ENCODE measurements around the gene TSBP1. TPM values are rescaled to one million over a fixed set of nuclear protein-coding genes. Genes with fewer than 3 reads are reported as not detected.
"Not testable (repeated sequence)": the region's sequence is repeated elsewhere in the genome, so short reads cannot be mapped to it uniquely, and the experiment has no call there.

TSBP1 gene
- total RNA-seq, 1 experiment from 2014 or later, result not detected

- no peak for DNase-seq (ENCODE audit: low read depth)
Measured at GRCh38 chr6:32290886-32291450, 80.7 kb downstream of the TSBP1 start.

- DNase-seq (ENCODE audit: low read depth), result no peak
Measured at GRCh38 chr6:32288426-32288825, 83.3 kb downstream of the TSBP1 start.

- DNase-seq (ENCODE audit: low read depth), result not testable (repeated sequence)
Measured at GRCh38 chr6:32273801-32274577, 97.7 kb downstream of the TSBP1 start.

GRCh38 chr6:32271429-32271828 is 100.3 kb downstream of the TSBP1 start:
- no peak for DNase-seq (ENCODE audit: low read depth)

GRCh38 chr6:32268459-32268858 is 103.2 kb downstream of the TSBP1 start:
- DNase-seq (ENCODE audit: low read depth), result not testable (repeated sequence)

- no peak for DNase-seq (ENCODE audit: low read depth)
Measured at GRCh38 chr6:32267035-32267434, 104.7 kb downstream of the TSBP1 start.

- DNase-seq (ENCODE audit: low read depth), result not testable (repeated sequence)
Measured at GRCh38 chr6:32257262-32257661, 114.4 kb downstream of the TSBP1 start.

GRCh38 chr6:32255199-32256153 is 116.2 kb downstream of the TSBP1 start:
- peak; percentile 96 for DNase-seq (ENCODE audit: low read depth)

- peak; percentile 10 for DNase-seq (ENCODE audit: low read depth)
Measured at GRCh38 chr6:32254761-32255198, 116.9 kb downstream of the TSBP1 start.

- no peak for DNase-seq (ENCODE audit: low read depth)
Measured at GRCh38 chr6:32252331-32253009, 119.2 kb downstream of the TSBP1 start.

GRCh38 chr6:32249262-32249661 is 122.4 kb downstream of the TSBP1 start:
- DNase-seq (ENCODE audit: low read depth), result no peak

- no peak for DNase-seq (ENCODE audit: low read depth)
Measured at GRCh38 chr6:32247401-32247800, 124.3 kb downstream of the TSBP1 start.

GRCh38 chr6:32244946-32245398 is 126.7 kb downstream of the TSBP1 start:
- peak; percentile 73 for DNase-seq (ENCODE audit: low read depth)

GRCh38 chr6:32244270-32244669 is 127.4 kb downstream of the TSBP1 start:
- no peak for DNase-seq (ENCODE audit: low read depth)

Other genes with a start within 250 kb of the TSBP1 start
- 25.3 and 30.3 TPM in 2 replicates for gene ATF6B, start 243.7 kb downstream of the TSBP1 start, total RNA-seq (2014; rRNA removed; shearing (Covaris generic))
- 10.2 and 14.5 TPM in 2 replicates for gene FKBPL, start 241.6 kb downstream of the TSBP1 start, total RNA-seq (2014; rRNA removed; shearing (Covaris generic))
- gene PRRT1, start 220.0 kb downstream of the TSBP1 start, total RNA-seq (2014; rRNA removed; shearing (Covaris generic)), result 0.12 TPM in 1 of 2 replicates, not detected in the other
- 11.3 and 12.3 TPM in 2 replicates for gene PPT2, start 217.8 kb downstream of the TSBP1 start, total RNA-seq (2014; rRNA removed; shearing (Covaris generic))
- 0.89 and 1.6 TPM in 2 replicates for gene EGFL8, start 207.3 kb downstream of the TSBP1 start, total RNA-seq (2014; rRNA removed; shearing (Covaris generic))
- 101 and 120 TPM in 2 replicates for gene AGPAT1, start 195.8 kb downstream of the TSBP1 start, total RNA-seq (2014; rRNA removed; shearing (Covaris generic))
- gene RNF5, start 193.5 kb downstream of the TSBP1 start, total RNA-seq (2014; rRNA removed; shearing (Covaris generic)), result 158 and 159 TPM in 2 replicates
- 0.07 and 0.15 TPM in 2 replicates for gene AGER, start 187.7 kb downstream of the TSBP1 start, total RNA-seq (2014; rRNA removed; shearing (Covaris generic))
- gene PBX2, start 181.7 kb downstream of the TSBP1 start, total RNA-seq (2014; rRNA removed; shearing (Covaris generic)), result 20.3 and 29.8 TPM in 2 replicates
- gene GPSM3, start 179.3 kb downstream of the TSBP1 start, total RNA-seq (2014; rRNA removed; shearing (Covaris generic)), result 12.9 and 13.9 TPM in 2 replicates
- 1.7 and 2.2 TPM in 2 replicates for gene NOTCH4, start 147.8 kb downstream of the TSBP1 start, total RNA-seq (2014; rRNA removed; shearing (Covaris generic))
- gene BTNL2, start 35.3 kb upstream of the TSBP1 start, total RNA-seq (2014; rRNA removed; shearing (Covaris generic)), result not detected in 2 replicates
- 1.2 and 2.0 TPM in 2 replicates for gene HLA-DRA, start 68.0 kb upstream of the TSBP1 start, total RNA-seq (2014; rRNA removed; shearing (Covaris generic))
- not detected in 2 replicates for gene HLA-DRB5, start 158.4 kb upstream of the TSBP1 start, total RNA-seq (2014; rRNA removed; shearing (Covaris generic))
- 0.17 TPM in 1 of 2 replicates, not detected in the other for gene HLA-DRB1, start 217.9 kb upstream of the TSBP1 start, total RNA-seq (2014; rRNA removed; shearing (Covaris generic))

All from M059J (cell line).